Upper lobe of right lung (tissue), 1 donor: Measurements from ENCODE around the gene ZC3H7B. TPM values are rescaled to one million over a fixed set of nuclear protein-coding genes. Genes with fewer than 3 reads are reported as not detected.
"Not testable (repeated sequence)": the region's sequence is repeated elsewhere in the genome, so short reads cannot be mapped to it uniquely, and the experiment has no call there.

ENCODE experiments used
- ATAC-seq: fragments of 200-7000 bp; cut with Tn5 transposase; one replicate; pipeline ENCODE4 v1.9.1; 2020; ENCODE audit warnings: mild to moderate bottlenecking, moderate library complexity
- DNase-seq: peaks from one replicate; pipeline ENCODE4 v3.0.0-alpha.2; 2020
- H3K27ac ChIP-seq: fragments of 200-600 bp; one replicate; pipeline ENCODE4 v1.8.0; 2022
- H3K27me3 ChIP-seq: fragments of 200-600 bp; one replicate; pipeline ENCODE4 v1.8.0; 2022; ENCODE audit warnings: mild to moderate bottlenecking
- H3K36me3 ChIP-seq: fragments of 200-600 bp; one replicate; pipeline ENCODE4 v1.8.0; 2022
- H3K4me1 ChIP-seq: fragments of 200-600 bp; one replicate; pipeline ENCODE4 v1.8.0; 2022
- H3K4me3 ChIP-seq: fragments of 200-600 bp; one replicate; pipeline ENCODE4 v1.8.0; 2022; ENCODE audit warnings: mild to moderate bottlenecking
- H3K9me3 ChIP-seq: fragments of 200-600 bp; one replicate; pipeline ENCODE4 v1.8.0; 2022
- CTCF ChIP-seq: fragments of 200-600 bp; IDR thresholded peaks from one replicate; pipeline ENCODE4 v1.8.0; 2022; ENCODE audit warnings: antibody characterized with exemption
- intact Hi-C: fragments of 100-400 bp; cut with DNase I; formaldehyde crosslinking; loops from one replicate; pipeline ENCODE4 v1.11.0; 2022
- long read RNA-seq: library from polyadenylated mRNA; unstranded; transcript quantifications from one replicate; pipeline ENCODE4 v2.0.0, GENCODE V29; 2021
- total RNA-seq: library from RNA; stranded (reverse); fragmentation: NEBNext Ultra II Directional; extraction: Animal tissue kit (Norgen Biotek cat#: 25700); gene quantifications from one replicate; pipeline ENCODE4 v1.2.1, GENCODE V29; 2021
- donor health status: DM: no; HTN: yes; CAD: no; lungs with severe emphysema.

Gene ZC3H7B
- 70.3 TPM for total RNA-seq
- long read RNA-seq, full-length matches to known transcripts, result 2 of 21 reads
- long read RNA-seq, partial matches to known transcripts, result 15 of 21 reads
- long read RNA-seq, other reads (novel, unspliced or antisense), result 4 of 21 reads

DNA sequence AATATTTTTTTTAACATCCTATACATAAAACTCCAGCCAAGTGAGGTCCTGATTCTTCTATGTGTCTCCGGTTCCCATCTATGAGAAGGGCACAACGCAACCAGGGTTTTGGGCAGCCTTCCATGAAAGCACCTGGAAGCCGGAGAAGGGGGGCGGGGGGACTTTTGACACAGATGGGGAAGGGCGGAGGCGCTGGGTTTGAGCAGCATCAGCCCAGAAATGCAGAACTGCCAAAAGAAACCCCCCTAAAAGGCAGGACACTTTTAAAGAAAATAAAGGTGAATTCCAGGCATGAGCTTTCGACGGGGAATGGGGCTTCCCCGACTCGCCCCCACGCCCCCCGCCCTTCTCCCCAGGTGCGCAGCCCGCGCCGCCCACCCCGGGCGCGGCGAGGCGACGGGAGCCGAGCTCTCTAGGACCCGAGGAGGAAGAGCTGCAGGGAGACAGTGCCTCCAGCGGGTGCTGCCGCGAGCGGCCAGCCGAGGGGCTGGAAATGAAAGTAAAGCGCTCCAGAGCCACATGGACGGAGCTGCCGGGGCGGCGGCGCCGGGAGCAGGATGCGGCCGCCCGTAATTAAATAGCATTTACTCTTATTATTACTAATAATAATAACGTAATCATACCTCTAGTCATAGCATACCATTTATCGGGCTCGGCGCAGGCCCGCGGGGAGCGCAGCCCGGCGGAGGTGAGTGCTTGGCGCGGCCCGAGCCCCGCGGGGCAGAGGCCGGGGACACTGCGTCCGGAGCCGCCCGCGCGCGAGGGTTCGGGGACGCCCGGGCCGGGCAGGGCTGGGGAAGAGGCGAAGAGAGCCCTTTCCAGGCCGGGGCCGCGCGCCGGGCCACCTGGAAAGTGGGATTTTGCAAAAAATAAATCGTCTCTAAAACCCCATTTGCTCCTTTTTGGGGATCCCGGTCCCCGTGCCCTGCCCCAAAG lies at the start of gene ZC3H7B:
Gene ZC3H7B (plus strand): TSS at position 441 of the 936 bp plus-strand sequence. CDS start 19,136 bp downstream, outside the sequence.
- H3K27me3 ChIP-seq, result no peaks in the 10 kb centered on the region
- peaks cover 13% of the 10 kb centered on the region for H3K4me1 ChIP-seq
- ATAC-seq, result peak; percentile 97
- no peaks in the 10 kb centered on the region for H3K36me3 ChIP-seq
- no peaks in the 10 kb centered on the region for H3K9me3 ChIP-seq
- intact Hi-C loops, result no loop called here
- peak; percentile 66 for TF ChIP-seq CTCF
- peak; percentile 91 for DNase-seq
- peak within 1 kb of the TSS; percentile 96 for H3K4me3 ChIP-seq
- H3K27ac ChIP-seq, result peak within 1 kb of the TSS; percentile 92

GRCh38 chr22:41252365-41252764 lies 49.0 kb upstream of the ZC3H7B start:
- Histone ChIP-seq H3K27ac (no peak overlapping the region), H3K36me3 (peaks cover 85% of the 10 kb centered on the region), H3K4me1 (no peaks in the 10 kb centered on the region), H3K27me3 (no peaks in the 10 kb centered on the region), H3K4me3 (no peak overlapping the region), H3K9me3 (no peaks in the 10 kb centered on the region)
- ATAC-seq (no peak), DNase-seq (no peak)
- no peak for TF ChIP-seq CTCF
- intact Hi-C loops, result no loop called here

- no peak for TF ChIP-seq CTCF
- Histone ChIP-seq H3K9me3 (no peaks in the 10 kb centered on the region), H3K36me3 (peaks cover 85% of the 10 kb centered on the region)
Observed at GRCh38 chr22:41254230-41254629, 47.1 kb upstream of the ZC3H7B start.

GRCh38 chr22:41256254-41257253 lies 44.8 kb upstream of the ZC3H7B start:
- Histone ChIP-seq H3K9me3 (no peaks in the 10 kb centered on the region), H3K36me3 (peaks cover 84% of the 10 kb centered on the region), H3K27me3 (no peaks in the 10 kb centered on the region), H3K4me3 (no peak overlapping the region), H3K27ac (no peak overlapping the region), H3K4me1 (no peaks in the 10 kb centered on the region)
- no peak for TF ChIP-seq CTCF
- no peak for ATAC-seq
- intact Hi-C loops, result no loop called here
- no peak for DNase-seq

More at GRCh38 chr22:41254230-41254629, 47.1 kb upstream of the ZC3H7B start:
- Histone ChIP-seq H3K4me3 (no peak overlapping the region), H3K27me3 (no peaks in the 10 kb centered on the region), H3K27ac (no peak overlapping the region), H3K4me1 (no peaks in the 10 kb centered on the region)
- intact Hi-C loops, result no loop called here
- ATAC-seq (no peak), DNase-seq (no peak)

DNA sequence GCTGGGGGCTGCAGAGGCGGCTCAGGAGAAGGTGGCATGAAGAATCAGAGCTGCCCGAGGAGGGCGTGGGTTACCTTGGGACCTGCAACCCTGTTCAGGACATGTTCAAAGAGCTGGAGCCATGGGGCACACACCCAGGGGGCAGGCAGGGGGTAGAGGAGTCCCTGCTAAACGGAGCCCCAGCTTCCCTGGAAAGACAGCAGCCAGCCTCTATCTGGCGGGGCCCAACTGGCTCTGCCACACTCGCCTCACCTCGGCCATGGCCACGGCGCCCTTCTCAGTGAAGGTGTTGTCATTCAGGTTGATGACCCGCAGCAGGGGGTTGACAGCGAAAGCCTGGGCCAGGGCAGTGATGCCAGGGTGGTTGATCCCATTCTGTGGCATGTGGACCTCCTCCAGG lies 43.6 kb upstream of the ZC3H7B start:
- no peak for TF ChIP-seq CTCF
- ATAC-seq, result no peak
- H3K27ac ChIP-seq, result no peak overlapping the region
- intact Hi-C loops, result no loop called here
- H3K36me3 ChIP-seq, result peaks cover 84% of the 10 kb centered on the region
- no peaks in the 10 kb centered on the region for H3K4me1 ChIP-seq
- H3K27me3 ChIP-seq, result no peaks in the 10 kb centered on the region
- DNase-seq, result no peak
- no peaks in the 10 kb centered on the region for H3K9me3 ChIP-seq
- H3K4me3 ChIP-seq, result no peak overlapping the region

DNA sequence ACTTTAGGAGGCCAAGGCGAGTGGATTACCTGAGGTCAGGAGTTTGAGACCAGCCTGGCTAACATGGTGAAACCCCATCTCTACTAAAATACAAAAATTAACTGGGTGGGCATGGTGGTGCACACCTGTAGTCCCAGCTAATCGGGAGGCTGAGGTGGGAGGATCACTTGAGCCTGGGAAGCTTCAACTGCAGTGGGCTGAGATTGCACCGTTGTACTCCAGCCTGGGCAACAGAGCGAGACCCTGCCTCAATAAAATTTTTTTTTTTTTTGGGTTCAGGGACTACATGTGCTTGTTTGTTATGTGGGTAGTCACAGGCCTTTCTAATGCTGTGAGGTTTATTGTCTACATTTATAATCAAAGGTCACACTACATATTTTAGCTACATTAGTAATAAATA lies 41.6 kb upstream of the ZC3H7B start:
- DNase-seq, intact Hi-C loops, ATAC-seq, H3K4me1 ChIP-seq, H3K4me3 ChIP-seq, H3K27me3 ChIP-seq, H3K27ac ChIP-seq, H3K9me3 ChIP-seq: not testable (repeated sequence)
- H3K36me3 ChIP-seq, result peaks cover 90% of the 10 kb centered on the region
